Left renal cortex interstitium (tissue), 4 donors: ENCODE results near the gene MFAP1. TPM values are rescaled to one million over a fixed set of nuclear protein-coding genes. Genes with fewer than 3 reads are reported as not detected.
A peak's percentile ranks its signal among the peaks of the same experiment; 100 is the strongest.

ENCODE experiments used
- DNase-seq, 4 donors: peaks; one replicate each; pipeline ENCODE4 v3.0.0-alpha.2; 2013; ENCODE audit warnings: low read depth in 4 of 4, low spot score in 2 of 4, missing footprints in 1 of 4
- polyA plus RNA-seq, 4 donors: library from polyadenylated mRNA; unstranded; fragments of 120-200 nt; gene quantifications; one replicate each; pipeline ENCODE4 v1.2.1, GENCODE V29; 2013; ENCODE audit not compliant: insufficient read length in 4 of 4

Gene MFAP1
- polyA plus RNA-seq, 4 donors, result 57.3 to 75.7 (median 62.3) TPM

- peak in 1 of 4 donors; percentile 67 for DNase-seq
These were observed 47.1 kb downstream of the MFAP1 start for GRCh38 chr15:43777267-43777914.

- peak in 1 of 4 donors; percentile 51 for DNase-seq
These were observed 47.7 kb downstream of the MFAP1 start, which contains the start of gene ELL3 for GRCh38 chr15:43776718-43777266. Gene ELL3, minus strand, starts transcription at chr15:43776966. Its CDS starts 65 bp downstream, at chr15:43776901.

GRCh38 chr15:43776101-43776717 lies 48.3 kb downstream of the MFAP1 start:
- DNase-seq, result no peak

GRCh38 chr15:43775411-43775965 lies 49.0 kb downstream of the MFAP1 start:
- no peak for DNase-seq

- no peak for DNase-seq
These were observed 50.4 kb downstream of the MFAP1 start for GRCh38 chr15:43774062-43774461.

GRCh38 chr15:43772624-43773023 lies 51.9 kb downstream of the MFAP1 start:
- DNase-seq, result no peak

GRCh38 chr15:43771816-43772215 lies 52.7 kb downstream of the MFAP1 start:
- DNase-seq, result no peak

- DNase-seq, result no peak
These were observed 54.8 kb downstream of the MFAP1 start for GRCh38 chr15:43769584-43770228.

GRCh38 chr15:43763819-43764446 lies 60.6 kb downstream of the MFAP1 start:
- DNase-seq, result no peak

GRCh38 chr15:43762824-43763223 lies 61.7 kb downstream of the MFAP1 start:
- DNase-seq, result no peak

Other genes starting within 250 kb of the MFAP1 start
- gene PPIP5K1, start 234.5 kb downstream of the MFAP1 start, polyA plus RNA-seq, result 10 to 100 TPM; 12.8 to 40.0 (median 28.8) TPM
- 1 to 10 TPM; 1.5 to 3.5 (median 2.6) TPM for gene CKMT1B, start 230.7 kb downstream of the MFAP1 start, polyA plus RNA-seq
- 1 to 10 TPM in 2 of 4 donors, under 1 TPM in 2; 0.21 to 3.3 (median 0.98) TPM for gene STRC, start 205.9 kb downstream of the MFAP1 start, polyA plus RNA-seq
- gene CATSPER2, start 175.8 kb downstream of the MFAP1 start, polyA plus RNA-seq, result 10 to 100 TPM in 1 of 4 donors, 1 to 10 TPM in 3; 1.6 to 14.4 (median 7.3) TPM
- gene CKMT1A, start 130.8 kb downstream of the MFAP1 start, polyA plus RNA-seq, result 1 to 10 TPM; 1.4 to 4.0 (median 3.1) TPM
- 100 to 1,000 TPM; 502 to 600 (median 552) TPM for gene PDIA3, start 78.3 kb downstream of the MFAP1 start, polyA plus RNA-seq
- gene ELL3, start 47.7 kb downstream of the MFAP1 start, polyA plus RNA-seq, result 1 to 10 TPM; 3.2 to 5.1 (median 3.8) TPM
- 100 to 1,000 TPM; 585 to 822 (median 645) TPM for gene SERF2, start 32.4 kb downstream of the MFAP1 start, polyA plus RNA-seq
- under 1 TPM in 1 of 4 donors, not detected in 3; 0.66 TPM for gene SERINC4, start 24.5 kb downstream of the MFAP1 start, polyA plus RNA-seq
- gene HYPK, start 24.1 kb downstream of the MFAP1 start, polyA plus RNA-seq, result 10 to 100 TPM in 3 of 4 donors, 1 to 10 TPM in 1; 9.9 to 20.9 (median 13.9) TPM
- gene WDR76, start 2.3 kb upstream of the MFAP1 start, polyA plus RNA-seq, result 10 to 100 TPM; 13.7 to 15.7 (median 14.7) TPM